HUES6 (cell line): ENCODE results near the gene KCNE3.

ENCODE experiments used
- H3K27ac ChIP-seq: 2 replicates; pipeline ENCODE4 v1.7.0; 2013; ENCODE audit warnings: low read depth, mild to moderate bottlenecking, low read length, inconsistent platforms
- H3K27me3 ChIP-seq: 2 replicates; pipeline ENCODE4 v1.6.1; 2013; ENCODE audit warnings: low read length; ENCODE audit not compliant: control insufficient read depth, insufficient read depth
- H3K36me3 ChIP-seq: 2 replicates; pipeline ENCODE4 v1.6.1; 2013; ENCODE audit warnings: low read length; ENCODE audit not compliant: control insufficient read depth, insufficient read depth
- H3K4me1 ChIP-seq: 2 replicates; pipeline ENCODE4 v1.6.1; 2013; ENCODE audit warnings: low read length; ENCODE audit not compliant: control insufficient read depth, insufficient read depth
- H3K4me3 ChIP-seq: 2 replicates; pipeline ENCODE4 v1.5.1; 2013; ENCODE audit warnings: low read depth, low read length
- H3K9ac ChIP-seq: one replicate; pipeline ENCODE4 v1.6.1; 2013; ENCODE audit warnings: mild to moderate bottlenecking, low read length
- H3K9me3 ChIP-seq: 2 replicates; pipeline ENCODE4 v1.6.1; 2013; ENCODE audit warnings: low read depth, low read length; ENCODE audit not compliant: control insufficient read depth, insufficient read depth

Gene KCNE3

GRCh38 chr11:74459584-74459983, 7.8 kb downstream of the KCNE3 start:
- H3K36me3 ChIP-seq: peaks cover 39% of the 10 kb centered on the region; the same call in 1 of the 2 replicates
- no peaks in the 10 kb centered on the region for H3K27me3 ChIP-seq
- no peak overlapping the region for H3K27ac ChIP-seq
- H3K4me3 ChIP-seq: no peak overlapping the region
- H3K4me1 ChIP-seq: peaks cover 22% of the 10 kb centered on the region
- H3K9ac ChIP-seq: no peak overlapping the region
- no peaks in the 10 kb centered on the region for H3K9me3 ChIP-seq

- H3K4me1 ChIP-seq: peaks cover 18% of the 10 kb centered on the region
- H3K36me3 ChIP-seq: peaks cover 29% of the 10 kb centered on the region; the same call in 1 of the 2 replicates
- H3K9ac ChIP-seq: no peak overlapping the region
- H3K27ac ChIP-seq: no peak overlapping the region
- H3K27me3 ChIP-seq: no peaks in the 10 kb centered on the region
- no peak overlapping the region for H3K4me3 ChIP-seq
- no peaks in the 10 kb centered on the region for H3K9me3 ChIP-seq
These were observed 10.0 kb downstream of the KCNE3 start for GRCh38 chr11:74457356-74457755.

DNA sequence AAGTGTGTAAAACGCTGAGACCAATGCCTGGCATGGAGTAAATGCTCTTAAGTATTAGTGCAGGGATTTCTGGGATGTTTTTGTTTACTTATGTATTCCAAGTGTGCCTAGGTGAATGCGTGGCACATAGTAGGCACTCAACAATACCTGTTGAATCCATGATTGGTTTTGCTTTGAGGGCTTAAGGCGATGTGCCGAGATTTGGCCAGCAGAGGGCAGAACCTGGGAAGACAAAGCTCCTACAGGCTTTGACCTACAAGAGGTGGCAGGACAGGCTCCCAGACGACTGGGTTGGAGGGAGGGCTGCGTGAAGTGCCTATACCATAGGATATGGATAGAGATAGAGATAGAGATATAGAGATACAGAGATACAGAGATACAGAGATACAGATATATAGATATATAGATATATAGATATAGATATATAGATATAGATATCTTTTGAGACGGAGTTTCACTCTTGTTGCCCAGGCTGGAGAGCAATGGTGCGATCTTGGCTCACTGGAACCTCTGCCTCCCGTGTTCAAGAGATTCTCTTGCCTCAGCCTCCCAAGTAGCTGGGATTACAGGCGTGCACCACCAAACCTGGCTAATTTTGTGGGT, 13.9 kb downstream of the KCNE3 start:
- no peaks in the 10 kb centered on the region for H3K27me3 ChIP-seq
- no peaks in the 10 kb centered on the region for H3K9me3 ChIP-seq
- peaks cover 2% of the 10 kb centered on the region; the same call in 1 of the 2 replicates for H3K4me1 ChIP-seq
- H3K36me3 ChIP-seq: peaks cover 16% of the 10 kb centered on the region; the same call in 1 of the 2 replicates
- H3K9ac ChIP-seq: no peak overlapping the region
- no peak overlapping the region for H3K27ac ChIP-seq
- H3K4me3 ChIP-seq: no peak overlapping the region

GRCh38 chr11:74452366-74452765, 15.0 kb downstream of the KCNE3 start:
- Histone ChIP-seq H3K9ac (no peak overlapping the region), H3K27ac (no peak overlapping the region), H3K4me3 (no peak overlapping the region), H3K4me1 (peaks cover 2% of the 10 kb centered on the region; the same call in 1 of the 2 replicates), H3K36me3 (peaks cover 12% of the 10 kb centered on the region; the same call in 1 of the 2 replicates), H3K27me3 (no peaks in the 10 kb centered on the region), H3K9me3 (no peaks in the 10 kb centered on the region)

DNA sequence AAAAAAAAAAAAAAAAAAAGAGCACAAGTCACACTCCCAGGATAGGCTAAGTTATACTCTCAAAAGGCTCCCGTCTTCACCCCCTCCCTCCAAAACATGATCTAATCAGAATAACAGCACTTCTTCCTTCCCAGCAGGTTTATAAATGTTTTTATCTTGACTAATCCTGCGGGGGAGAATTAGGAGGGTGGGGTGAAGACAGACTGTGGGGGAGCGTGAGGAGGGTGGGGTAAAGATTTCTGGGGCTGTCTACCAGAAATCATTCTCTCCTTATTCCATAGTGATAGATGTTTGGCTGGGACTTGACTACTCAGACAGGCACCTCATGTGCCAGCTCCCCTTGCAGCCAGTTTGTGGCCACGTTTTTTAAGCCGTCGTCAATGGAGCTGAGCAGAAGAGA, 17.0 kb downstream of the KCNE3 start:
- H3K9ac ChIP-seq: no peak overlapping the region
- no peak overlapping the region for H3K27ac ChIP-seq
- no peak overlapping the region for H3K4me3 ChIP-seq
- H3K27me3 ChIP-seq: no peaks in the 10 kb centered on the region
- H3K9me3 ChIP-seq: no peaks in the 10 kb centered on the region
- no peaks in the 10 kb centered on the region for H3K36me3 ChIP-seq
- H3K4me1 ChIP-seq: peaks cover 2% of the 10 kb centered on the region; the same call in 1 of the 2 replicates

- Histone ChIP-seq H3K4me1 (peaks cover 2% of the 10 kb centered on the region; the same call in 1 of the 2 replicates), H3K9me3 (no peaks in the 10 kb centered on the region), H3K36me3 (no peaks in the 10 kb centered on the region), H3K27me3 (no peaks in the 10 kb centered on the region), H3K9ac (no peak overlapping the region), H3K27ac (no peak overlapping the region), H3K4me3 (no peak overlapping the region)
These were observed 17.9 kb downstream of the KCNE3 start for GRCh38 chr11:74449369-74449931.

GRCh38 chr11:74447720-74448119, 19.6 kb downstream of the KCNE3 start:
- Histone ChIP-seq H3K9ac (no peak overlapping the region), H3K27ac (no peak overlapping the region), H3K9me3 (no peaks in the 10 kb centered on the region), H3K4me1 (peaks cover 12% of the 10 kb centered on the region), H3K36me3 (no peaks in the 10 kb centered on the region), H3K4me3 (no peak overlapping the region), H3K27me3 (no peaks in the 10 kb centered on the region)

DNA sequence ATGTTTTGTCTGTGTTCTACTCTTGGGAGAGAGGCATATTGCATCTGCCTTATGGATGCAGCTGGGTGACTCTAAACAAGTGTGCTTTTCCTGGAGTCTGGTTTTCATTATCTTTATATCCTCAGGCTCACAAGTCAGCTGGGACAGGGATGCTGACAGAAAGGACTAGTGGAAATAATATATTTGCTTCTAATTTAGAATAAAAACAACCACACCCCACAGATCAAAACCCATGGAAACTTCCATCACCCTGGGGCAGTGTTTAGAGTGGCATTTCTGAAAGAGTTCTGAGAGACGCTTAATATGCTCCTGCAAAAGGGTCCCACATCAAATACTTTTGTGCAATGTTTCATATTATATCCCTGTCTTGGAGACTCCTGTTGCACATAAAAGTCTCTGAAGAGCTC, 20.8 kb downstream of the KCNE3 start:
- H3K4me1 ChIP-seq: peaks cover 12% of the 10 kb centered on the region
- no peaks in the 10 kb centered on the region for H3K36me3 ChIP-seq
- no peak overlapping the region for H3K27ac ChIP-seq
- H3K9me3 ChIP-seq: no peaks in the 10 kb centered on the region
- no peaks in the 10 kb centered on the region for H3K27me3 ChIP-seq
- no peak overlapping the region for H3K9ac ChIP-seq
- no peak overlapping the region for H3K4me3 ChIP-seq

GRCh38 chr11:74444173-74444826, 23.0 kb downstream of the KCNE3 start:
- Histone ChIP-seq H3K9me3 (peaks cover 3% of the 10 kb centered on the region; the same call in 1 of the 2 replicates), H3K4me3 (no peak overlapping the region), H3K36me3 (no peaks in the 10 kb centered on the region), H3K27ac (no peak overlapping the region), H3K4me1 (peaks cover 9% of the 10 kb centered on the region), H3K9ac (no peak overlapping the region), H3K27me3 (no peaks in the 10 kb centered on the region)

DNA sequence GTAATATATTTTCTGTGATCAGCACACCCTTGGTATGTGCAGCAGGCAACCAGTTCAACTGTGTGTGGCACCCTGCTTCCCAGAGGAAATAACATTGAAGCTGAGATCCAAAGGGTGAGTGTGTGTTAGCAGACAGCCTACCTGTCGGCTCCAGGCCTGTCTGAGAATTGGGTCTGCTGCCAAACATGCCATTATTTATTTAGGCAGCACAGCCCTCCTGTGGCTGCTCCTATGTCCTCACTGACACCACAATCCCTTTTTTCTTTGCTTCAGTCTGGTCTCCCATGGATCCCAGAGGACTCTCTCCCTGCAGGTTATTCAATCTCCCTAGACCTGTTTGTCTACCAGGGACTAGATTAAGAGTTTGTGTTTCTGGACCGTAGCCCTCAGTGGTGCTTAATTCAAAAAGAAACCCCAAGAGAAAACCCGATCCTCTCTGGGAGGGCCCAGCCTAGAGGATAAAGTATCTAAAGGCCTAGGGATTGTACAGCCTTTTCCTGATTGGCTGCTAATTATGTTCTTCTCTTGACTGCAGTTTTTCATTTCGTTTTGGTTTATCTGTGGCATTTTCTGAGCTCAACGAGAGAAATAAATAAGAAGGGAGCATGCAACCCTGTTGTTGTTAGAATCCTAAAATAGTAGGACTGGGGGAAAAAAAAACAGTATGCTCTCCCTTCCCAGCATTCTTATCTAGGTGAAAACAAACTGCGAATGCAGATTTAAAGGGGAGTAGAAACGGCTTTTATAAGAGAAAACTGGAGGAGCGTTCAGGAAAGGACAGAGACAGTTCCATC, 24.1 kb downstream of the KCNE3 start:
- H3K27ac ChIP-seq: no peak overlapping the region
- H3K4me1 ChIP-seq: peaks cover 9% of the 10 kb centered on the region
- peaks cover 3% of the 10 kb centered on the region; the same call in 1 of the 2 replicates for H3K9me3 ChIP-seq
- no peaks in the 10 kb centered on the region for H3K27me3 ChIP-seq
- H3K9ac ChIP-seq: no peak overlapping the region
- no peaks in the 10 kb centered on the region for H3K36me3 ChIP-seq
- H3K4me3 ChIP-seq: no peak overlapping the region
